IMR-90 (cell line): ENCODE data around the gene BAIAP2.

Experiments
- CEBPB ChIP-seq: IDR thresholded peaks from 2 replicates; pipeline ENCODE4 v1.6.1; 2012; ENCODE audit warnings: low read depth, low read length, improper control_type of control experiment
- MAZ ChIP-seq: IDR thresholded peaks from 2 replicates; pipeline ENCODE4 v1.6.1; 2012; ENCODE audit warnings: low read depth, mild to moderate bottlenecking, low read length, improper control_type of control experiment, moderate library complexity, borderline replicate concordance
- MXI1 ChIP-seq: IDR thresholded peaks from 2 replicates; pipeline ENCODE4 v1.6.1; 2012; ENCODE audit warnings: low read depth, mild to moderate bottlenecking, low read length, moderate library complexity, borderline replicate concordance
- NFE2L2 ChIP-seq: fragments of 150-350 bp; IDR thresholded peaks from 2 replicates; pipeline ENCODE4 v1.6.1; 2016; ENCODE audit warnings: low read depth, mild to moderate bottlenecking, low read length
- POLR2A ChIP-seq: IDR thresholded peaks from 2 replicates; pipeline ENCODE4 v1.6.1; 2012; ENCODE audit warnings: mild to moderate bottlenecking, low read depth, low read length
- RFX5 ChIP-seq: IDR thresholded peaks from 2 replicates; pipeline ENCODE4 v1.8.0; 2012; ENCODE audit warnings: low read depth, mild to moderate bottlenecking, low read length, moderate library complexity
- TF ChIP-seq, protein P1 (sequence below): conservative IDR thresholded peaks from 2 replicates; pipeline ENCODE4 v1.5.1; 2012; ENCODE audit warnings: mild to moderate bottlenecking, low read depth, low read length, improper control_type of control experiment
- TF ChIP-seq, protein P2 (sequence below): fragments of 150-350 bp; IDR thresholded peaks from 2 replicates; pipeline ENCODE4 v1.6.1; 2016; ENCODE audit warnings: low read depth, mild to moderate bottlenecking, low read length, moderate library complexity, borderline replicate concordance

DNA sequence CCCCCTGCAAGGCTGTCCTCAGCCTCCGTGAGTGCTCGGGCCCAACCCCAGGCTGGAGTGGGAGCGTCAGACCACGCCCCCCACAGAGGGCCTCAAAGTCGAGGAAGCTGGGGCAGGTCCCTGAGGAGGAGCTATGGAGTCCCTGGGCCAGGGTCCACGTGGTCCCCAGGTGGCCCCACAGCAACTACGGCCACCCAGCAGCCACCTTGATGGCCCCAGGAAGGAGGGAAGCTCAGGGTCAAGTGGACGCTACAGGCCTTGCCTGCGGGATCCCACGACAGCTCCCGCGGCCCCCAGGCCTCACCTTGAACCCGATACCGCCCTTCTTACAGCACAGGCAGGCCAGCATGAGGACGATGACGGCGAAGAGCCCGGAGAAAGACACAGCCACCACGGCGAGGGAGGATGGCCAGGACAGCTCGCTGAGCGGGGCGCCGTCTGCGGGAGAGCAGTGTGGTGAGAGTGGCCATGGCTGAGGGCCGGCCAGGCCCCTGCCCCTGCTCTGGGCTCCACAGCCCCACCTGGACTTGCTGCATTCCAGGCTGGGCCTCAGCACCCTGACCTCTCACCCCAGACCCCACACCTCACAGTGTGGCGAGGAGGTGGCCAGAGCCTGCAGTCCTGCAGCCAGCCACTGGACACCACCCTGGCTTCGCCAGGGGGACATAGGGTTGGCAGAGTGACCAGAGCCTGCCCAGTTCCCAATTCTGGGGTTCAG, 99.3 kb downstream of the BAIAP2 start:
- TF ChIP-seq CEBPB (no peak), NFE2L2 (no peak), RFX5 (no peak), POLR2A (no peak), MXI1 (no peak), MAZ (no peak)
- TF ChIP-seq, protein P1, sequence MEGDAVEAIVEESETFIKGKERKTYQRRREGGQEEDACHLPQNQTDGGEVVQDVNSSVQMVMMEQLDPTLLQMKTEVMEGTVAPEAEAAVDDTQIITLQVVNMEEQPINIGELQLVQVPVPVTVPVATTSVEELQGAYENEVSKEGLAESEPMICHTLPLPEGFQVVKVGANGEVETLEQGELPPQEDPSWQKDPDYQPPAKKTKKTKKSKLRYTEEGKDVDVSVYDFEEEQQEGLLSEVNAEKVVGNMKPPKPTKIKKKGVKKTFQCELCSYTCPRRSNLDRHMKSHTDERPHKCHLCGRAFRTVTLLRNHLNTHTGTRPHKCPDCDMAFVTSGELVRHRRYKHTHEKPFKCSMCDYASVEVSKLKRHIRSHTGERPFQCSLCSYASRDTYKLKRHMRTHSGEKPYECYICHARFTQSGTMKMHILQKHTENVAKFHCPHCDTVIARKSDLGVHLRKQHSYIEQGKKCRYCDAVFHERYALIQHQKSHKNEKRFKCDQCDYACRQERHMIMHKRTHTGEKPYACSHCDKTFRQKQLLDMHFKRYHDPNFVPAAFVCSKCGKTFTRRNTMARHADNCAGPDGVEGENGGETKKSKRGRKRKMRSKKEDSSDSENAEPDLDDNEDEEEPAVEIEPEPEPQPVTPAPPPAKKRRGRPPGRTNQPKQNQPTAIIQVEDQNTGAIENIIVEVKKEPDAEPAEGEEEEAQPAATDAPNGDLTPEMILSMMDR: no peak
- TF ChIP-seq, protein P2, sequence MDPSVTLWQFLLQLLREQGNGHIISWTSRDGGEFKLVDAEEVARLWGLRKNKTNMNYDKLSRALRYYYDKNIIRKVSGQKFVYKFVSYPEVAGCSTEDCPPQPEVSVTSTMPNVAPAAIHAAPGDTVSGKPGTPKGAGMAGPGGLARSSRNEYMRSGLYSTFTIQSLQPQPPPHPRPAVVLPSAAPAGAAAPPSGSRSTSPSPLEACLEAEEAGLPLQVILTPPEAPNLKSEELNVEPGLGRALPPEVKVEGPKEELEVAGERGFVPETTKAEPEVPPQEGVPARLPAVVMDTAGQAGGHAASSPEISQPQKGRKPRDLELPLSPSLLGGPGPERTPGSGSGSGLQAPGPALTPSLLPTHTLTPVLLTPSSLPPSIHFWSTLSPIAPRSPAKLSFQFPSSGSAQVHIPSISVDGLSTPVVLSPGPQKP: no peak
